HEK293 (cell line): ENCODE data around the gene ACVR2B.

Experiments
- CTCF ChIA-PET: fragments of 350-600 bp; formaldehyde crosslinking; extraction: SDS; loops from one replicate; lab custom pipeline; 2021; ENCODE audit warnings: antibody characterized with exemption; lab: Yijun Ruan, JAX
- POLR2A ChIA-PET: fragments of 300-600 bp; formaldehyde crosslinking; extraction: SDS; loops from one replicate; lab custom pipeline; 2020; ENCODE audit warnings: antibody characterized with exemption, inconsistent platforms; lab: Yijun Ruan, JAX
- H3K27ac ChIP-seq: fragments of 200-500 bp; sonication (Bioruptor generic); 2 replicates; pipeline ENCODE4 v1.5.1; 2014; ENCODE audit warnings: low read depth, low read length, control low read depth, inconsistent platforms; ENCODE audit errors: extremely low read depth
- H3K36me3 ChIP-seq, 2 experiments: fragments of 200-500 bp in 1 of 2; sonication (Bioruptor generic) in 1 of 2; 1 replicate in 1 of 2; 2 replicates in 1 of 2; pipeline ENCODE4 v1.5.1; 2014 to 2017; ENCODE audit warnings: inconsistent platforms in 2 of 2, low read length in 2 of 2; ENCODE audit not compliant: control insufficient read depth in 2 of 2, insufficient read depth in 1 of 2
- H3K4me1 ChIP-seq: fragments of 200-500 bp; sonication (Bioruptor generic); 2 replicates; pipeline ENCODE4 v1.5.1; 2014; ENCODE audit warnings: mild to moderate bottlenecking, low read length, inconsistent platforms; ENCODE audit not compliant: control insufficient read depth, insufficient read depth
- H3K4me3 ChIP-seq: 2 replicates; pipeline ENCODE4 v1.5.1; 2011; ENCODE audit warnings: low read depth, mild to moderate bottlenecking, control low read depth, low read length, moderate library complexity
- H3K9me3 ChIP-seq: fragments of 200-500 bp; sonication (Bioruptor generic); 2 replicates; pipeline ENCODE4 v1.5.1; 2014; ENCODE audit warnings: low read depth, low read length, inconsistent platforms; ENCODE audit not compliant: control insufficient read depth, insufficient read depth
- IKZF3 ChIP-seq: fragments of 450-650 bp; IDR thresholded peaks from 2 replicates; pipeline ENCODE4 v1.5.0; 2018; ENCODE audit warnings: missing biosample characterization, mild to moderate bottlenecking, missing genetic modification characterization, moderate library complexity
- KLF1 ChIP-seq: fragments of 450-650 bp; formaldehyde crosslinking; IDR thresholded peaks from 2 replicates; pipeline ENCODE4 v1.5.1; 2016; ENCODE audit warnings: missing biosample characterization, missing genetic modification characterization
- KLF16 ChIP-seq: fragments of 450-650 bp; formaldehyde crosslinking; IDR thresholded peaks from 2 replicates; pipeline ENCODE4 v1.5.1; 2017; ENCODE audit warnings: missing biosample characterization, missing genetic modification characterization
- KLF7 ChIP-seq: fragments of 450-650 bp; formaldehyde crosslinking; IDR thresholded peaks from 2 replicates; pipeline ENCODE4 v1.5.1; 2016; ENCODE audit warnings: missing biosample characterization, missing genetic modification characterization, borderline replicate concordance
- ZBTB21 ChIP-seq: fragments of 450-650 bp; formaldehyde crosslinking; IDR thresholded peaks from 2 replicates; pipeline ENCODE4 v1.5.1; 2017; ENCODE audit warnings: missing biosample characterization, missing genetic modification characterization
- ZEB2 ChIP-seq: fragments of 450-650 bp; formaldehyde crosslinking; IDR thresholded peaks from 2 replicates; pipeline ENCODE4 v1.5.1; 2016; ENCODE audit warnings: missing biosample characterization, missing genetic modification characterization
- ZNF16 ChIP-seq: fragments of 450-650 bp; formaldehyde crosslinking; IDR thresholded peaks from 2 replicates; pipeline ENCODE4 v1.5.1; 2016; ENCODE audit warnings: low read depth, missing biosample characterization, missing genetic modification characterization
- ZNF174 ChIP-seq: fragments of 450-650 bp; formaldehyde crosslinking; IDR thresholded peaks from 2 replicates; pipeline ENCODE4 v1.5.0; 2017; ENCODE audit warnings: missing biosample characterization, mild to moderate bottlenecking, missing genetic modification characterization
- ZNF324 ChIP-seq: fragments of 450-650 bp; formaldehyde crosslinking; IDR thresholded peaks from 2 replicates; pipeline ENCODE4 v1.5.1; 2016; ENCODE audit warnings: missing biosample characterization, missing genetic modification characterization
- ZNF510 ChIP-seq: fragments of 450-650 bp; formaldehyde crosslinking; IDR thresholded peaks from 2 replicates; pipeline ENCODE4 v1.5.1; 2018; ENCODE audit warnings: mild to moderate bottlenecking, missing genetic modification characterization, missing biosample characterization; ENCODE audit not compliant: insufficient replicate concordance
- ZNF600 ChIP-seq: fragments of 450-650 bp; formaldehyde crosslinking; IDR thresholded peaks from 2 replicates; pipeline ENCODE4 v1.5.1; 2016; ENCODE audit warnings: missing biosample characterization, missing genetic modification characterization
- ZNF768 ChIP-seq: fragments of 450-650 bp; formaldehyde crosslinking; IDR thresholded peaks from 2 replicates; pipeline ENCODE4 v1.5.1; 2018; ENCODE audit warnings: missing biosample characterization, mild to moderate bottlenecking, missing genetic modification characterization
- TF ChIP-seq, protein P1 (sequence below): fragments of 450-650 bp; formaldehyde crosslinking; IDR thresholded peaks from 2 replicates; pipeline ENCODE4 v1.5.1; 2017; ENCODE audit warnings: missing biosample characterization, missing genetic modification characterization
- TF ChIP-seq, protein P2 (sequence below): fragments of 450-650 bp; IDR thresholded peaks from 2 replicates; pipeline ENCODE4 v1.5.1; 2018; ENCODE audit warnings: missing biosample characterization, missing genetic modification characterization
- TF ChIP-seq, protein P3 (sequence below): fragments of 450-650 bp; formaldehyde crosslinking; IDR thresholded peaks from 2 replicates; pipeline ENCODE4 v1.5.1; 2017; ENCODE audit warnings: missing biosample characterization, missing genetic modification characterization
- TF ChIP-seq, protein P4 (sequence below): fragments of 450-650 bp; formaldehyde crosslinking; IDR thresholded peaks from 2 replicates; pipeline ENCODE4 v1.5.1; 2016; ENCODE audit warnings: missing biosample characterization, missing genetic modification characterization
- TF ChIP-seq, protein P5 (sequence below): fragments of 450-650 bp; formaldehyde crosslinking; IDR thresholded peaks from 2 replicates; pipeline ENCODE4 v1.5.0; 2017; ENCODE audit warnings: missing biosample characterization, missing genetic modification characterization, borderline replicate concordance
- TF ChIP-seq, protein P6 (sequence below): fragments of 450-650 bp; formaldehyde crosslinking; IDR thresholded peaks from 2 replicates; pipeline ENCODE4 v1.5.1; 2016; ENCODE audit warnings: missing biosample characterization, missing genetic modification characterization

ACVR2B gene

DNA sequence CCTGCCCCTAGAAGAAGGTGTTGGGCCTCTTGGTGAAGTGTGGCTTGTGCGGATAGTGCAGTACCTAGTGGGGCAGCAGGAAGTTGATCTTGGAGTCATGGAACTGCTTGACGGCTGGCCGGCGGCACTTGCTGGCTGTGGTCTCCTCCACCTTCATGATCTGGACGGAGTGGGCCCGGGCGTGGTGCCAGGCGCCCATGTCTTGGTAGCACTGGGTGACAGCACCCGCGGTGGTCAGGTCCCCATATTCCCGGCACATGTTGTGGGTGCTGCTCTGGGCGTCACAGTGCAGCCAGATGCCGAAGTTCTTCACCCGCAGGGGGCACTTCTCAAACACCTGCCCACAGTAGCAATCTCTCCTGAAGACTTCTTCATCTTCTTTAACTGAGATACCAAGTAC, 73.1 kb downstream of the ACVR2B start (continued):
- TF ChIP-seq, protein P1, sequence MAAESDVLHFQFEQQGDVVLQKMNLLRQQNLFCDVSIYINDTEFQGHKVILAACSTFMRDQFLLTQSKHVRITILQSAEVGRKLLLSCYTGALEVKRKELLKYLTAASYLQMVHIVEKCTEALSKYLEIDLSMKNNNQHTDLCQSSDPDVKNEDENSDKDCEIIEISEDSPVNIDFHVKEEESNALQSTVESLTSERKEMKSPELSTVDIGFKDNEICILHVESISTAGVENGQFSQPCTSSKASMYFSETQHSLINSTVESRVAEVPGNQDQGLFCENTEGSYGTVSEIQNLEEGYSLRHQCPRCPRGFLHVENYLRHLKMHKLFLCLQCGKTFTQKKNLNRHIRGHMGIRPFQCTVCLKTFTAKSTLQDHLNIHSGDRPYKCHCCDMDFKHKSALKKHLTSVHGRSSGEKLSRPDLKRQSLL = no peak
- TF ChIP-seq KLF16 (tag by site-specific recombination) (no peak), ZBTB21 (tag by site-specific recombination) (no peak)
- TF ChIP-seq, protein P2, sequence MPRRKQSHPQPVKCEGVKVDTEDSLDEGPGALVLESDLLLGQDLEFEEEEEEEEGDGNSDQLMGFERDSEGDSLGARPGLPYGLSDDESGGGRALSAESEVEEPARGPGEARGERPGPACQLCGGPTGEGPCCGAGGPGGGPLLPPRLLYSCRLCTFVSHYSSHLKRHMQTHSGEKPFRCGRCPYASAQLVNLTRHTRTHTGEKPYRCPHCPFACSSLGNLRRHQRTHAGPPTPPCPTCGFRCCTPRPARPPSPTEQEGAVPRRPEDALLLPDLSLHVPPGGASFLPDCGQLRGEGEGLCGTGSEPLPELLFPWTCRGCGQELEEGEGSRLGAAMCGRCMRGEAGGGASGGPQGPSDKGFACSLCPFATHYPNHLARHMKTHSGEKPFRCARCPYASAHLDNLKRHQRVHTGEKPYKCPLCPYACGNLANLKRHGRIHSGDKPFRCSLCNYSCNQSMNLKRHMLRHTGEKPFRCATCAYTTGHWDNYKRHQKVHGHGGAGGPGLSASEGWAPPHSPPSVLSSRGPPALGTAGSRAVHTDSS (tag by site-specific recombination) = no peak

DNA sequence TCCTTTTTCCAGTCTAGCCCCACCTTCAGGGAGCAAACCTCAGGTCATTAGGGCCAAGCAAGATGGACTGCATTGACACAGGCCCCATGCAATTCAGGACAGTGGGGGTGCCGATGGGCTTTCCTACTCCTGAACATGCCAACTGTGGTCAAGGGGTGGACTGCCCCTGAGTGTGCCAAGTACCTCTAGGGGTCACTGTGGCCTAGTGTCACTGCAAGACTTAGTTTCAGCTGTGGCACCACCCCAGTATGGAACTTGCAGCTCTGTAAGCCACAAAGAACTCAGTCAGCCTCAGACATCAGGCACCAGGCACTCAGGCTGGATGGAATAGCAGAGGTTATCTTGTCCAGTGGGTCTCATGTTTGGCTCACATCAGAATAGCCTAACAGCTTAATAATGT, 74.8 kb downstream of the ACVR2B start:
- no peaks in the 10 kb centered on the region for H3K4me1 ChIP-seq
- H3K4me3 ChIP-seq = no peak overlapping the region
- POLR2A ChIA-PET = no interaction called here
- no peak overlapping the region for H3K27ac ChIP-seq
- H3K36me3 ChIP-seq = peaks cover 5 to 52% of the 10 kb centered on the region in 2 experiments
- no peaks in the 10 kb centered on the region for H3K9me3 ChIP-seq
- TF ChIP-seq, protein P3, sequence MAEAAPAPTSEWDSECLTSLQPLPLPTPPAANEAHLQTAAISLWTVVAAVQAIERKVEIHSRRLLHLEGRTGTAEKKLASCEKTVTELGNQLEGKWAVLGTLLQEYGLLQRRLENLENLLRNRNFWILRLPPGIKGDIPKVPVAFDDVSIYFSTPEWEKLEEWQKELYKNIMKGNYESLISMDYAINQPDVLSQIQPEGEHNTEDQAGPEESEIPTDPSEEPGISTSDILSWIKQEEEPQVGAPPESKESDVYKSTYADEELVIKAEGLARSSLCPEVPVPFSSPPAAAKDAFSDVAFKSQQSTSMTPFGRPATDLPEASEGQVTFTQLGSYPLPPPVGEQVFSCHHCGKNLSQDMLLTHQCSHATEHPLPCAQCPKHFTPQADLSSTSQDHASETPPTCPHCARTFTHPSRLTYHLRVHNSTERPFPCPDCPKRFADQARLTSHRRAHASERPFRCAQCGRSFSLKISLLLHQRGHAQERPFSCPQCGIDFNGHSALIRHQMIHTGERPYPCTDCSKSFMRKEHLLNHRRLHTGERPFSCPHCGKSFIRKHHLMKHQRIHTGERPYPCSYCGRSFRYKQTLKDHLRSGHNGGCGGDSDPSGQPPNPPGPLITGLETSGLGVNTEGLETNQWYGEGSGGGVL (tag by site-specific recombination) = no peak
- no peak for TF ChIP-seq ZNF600 (tag by site-specific recombination)
- no peak for TF ChIP-seq ZNF174
- TF ChIP-seq ZNF768 = no peak
- TF ChIP-seq KLF1 (tag by site-specific recombination) = no peak
- TF ChIP-seq KLF7 (tag by site-specific recombination) = no peak
- TF ChIP-seq IKZF3 (tag by site-specific recombination) = no peak
- TF ChIP-seq, all 188 proteins: peak for 0
- CTCF ChIA-PET = interaction anchor here (0.8 kb wide), 1 partner anchor 16 kb away, joined by 3 read pairs; no protein-coding TSS in a partner anchor

DNA sequence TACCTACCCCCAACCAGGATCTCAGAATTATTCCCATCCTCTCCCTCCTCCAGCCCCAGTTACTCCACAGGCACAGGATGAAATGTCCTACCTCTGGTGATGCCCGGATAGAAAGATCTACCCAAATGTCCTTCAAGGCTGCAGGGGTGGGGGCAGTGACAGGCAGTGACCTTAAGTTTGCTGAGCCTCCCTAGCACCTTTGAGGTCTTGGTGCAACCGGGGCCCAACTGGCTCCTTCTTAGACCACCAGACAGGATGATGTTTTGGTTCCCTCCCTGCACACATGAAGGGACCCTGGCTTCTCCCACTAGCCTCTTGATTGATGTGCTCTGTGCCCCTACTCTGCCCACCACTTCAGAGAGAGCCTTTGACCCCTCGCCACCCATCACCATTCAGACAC, 78.8 kb downstream of the ACVR2B start:
- ChIA-PET POLR2A (no interaction called here), CTCF (interaction anchor here (3.4 kb wide), 1 partner anchor 12 kb away, joined by 14 read pairs; no protein-coding TSS in a partner anchor)
- TF ChIP-seq ZNF16 (tag by site-specific recombination) (no peak), ZNF510 (tag by site-specific recombination) (no peak), ZEB2 (no peak), ZNF324 (tag by site-specific recombination) (no peak)
- TF ChIP-seq, protein P4, sequence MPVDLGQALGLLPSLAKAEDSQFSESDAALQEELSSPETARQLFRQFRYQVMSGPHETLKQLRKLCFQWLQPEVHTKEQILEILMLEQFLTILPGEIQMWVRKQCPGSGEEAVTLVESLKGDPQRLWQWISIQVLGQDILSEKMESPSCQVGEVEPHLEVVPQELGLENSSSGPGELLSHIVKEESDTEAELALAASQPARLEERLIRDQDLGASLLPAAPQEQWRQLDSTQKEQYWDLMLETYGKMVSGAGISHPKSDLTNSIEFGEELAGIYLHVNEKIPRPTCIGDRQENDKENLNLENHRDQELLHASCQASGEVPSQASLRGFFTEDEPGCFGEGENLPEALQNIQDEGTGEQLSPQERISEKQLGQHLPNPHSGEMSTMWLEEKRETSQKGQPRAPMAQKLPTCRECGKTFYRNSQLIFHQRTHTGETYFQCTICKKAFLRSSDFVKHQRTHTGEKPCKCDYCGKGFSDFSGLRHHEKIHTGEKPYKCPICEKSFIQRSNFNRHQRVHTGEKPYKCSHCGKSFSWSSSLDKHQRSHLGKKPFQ = no peak
- TF ChIP-seq, protein P5, sequence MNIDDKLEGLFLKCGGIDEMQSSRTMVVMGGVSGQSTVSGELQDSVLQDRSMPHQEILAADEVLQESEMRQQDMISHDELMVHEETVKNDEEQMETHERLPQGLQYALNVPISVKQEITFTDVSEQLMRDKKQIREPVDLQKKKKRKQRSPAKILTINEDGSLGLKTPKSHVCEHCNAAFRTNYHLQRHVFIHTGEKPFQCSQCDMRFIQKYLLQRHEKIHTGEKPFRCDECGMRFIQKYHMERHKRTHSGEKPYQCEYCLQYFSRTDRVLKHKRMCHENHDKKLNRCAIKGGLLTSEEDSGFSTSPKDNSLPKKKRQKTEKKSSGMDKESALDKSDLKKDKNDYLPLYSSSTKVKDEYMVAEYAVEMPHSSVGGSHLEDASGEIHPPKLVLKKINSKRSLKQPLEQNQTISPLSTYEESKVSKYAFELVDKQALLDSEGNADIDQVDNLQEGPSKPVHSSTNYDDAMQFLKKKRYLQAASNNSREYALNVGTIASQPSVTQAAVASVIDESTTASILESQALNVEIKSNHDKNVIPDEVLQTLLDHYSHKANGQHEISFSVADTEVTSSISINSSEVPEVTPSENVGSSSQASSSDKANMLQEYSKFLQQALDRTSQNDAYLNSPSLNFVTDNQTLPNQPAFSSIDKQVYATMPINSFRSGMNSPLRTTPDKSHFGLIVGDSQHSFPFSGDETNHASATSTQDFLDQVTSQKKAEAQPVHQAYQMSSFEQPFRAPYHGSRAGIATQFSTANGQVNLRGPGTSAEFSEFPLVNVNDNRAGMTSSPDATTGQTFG (tag by site-specific recombination) = no peak
- TF ChIP-seq, protein P6, sequence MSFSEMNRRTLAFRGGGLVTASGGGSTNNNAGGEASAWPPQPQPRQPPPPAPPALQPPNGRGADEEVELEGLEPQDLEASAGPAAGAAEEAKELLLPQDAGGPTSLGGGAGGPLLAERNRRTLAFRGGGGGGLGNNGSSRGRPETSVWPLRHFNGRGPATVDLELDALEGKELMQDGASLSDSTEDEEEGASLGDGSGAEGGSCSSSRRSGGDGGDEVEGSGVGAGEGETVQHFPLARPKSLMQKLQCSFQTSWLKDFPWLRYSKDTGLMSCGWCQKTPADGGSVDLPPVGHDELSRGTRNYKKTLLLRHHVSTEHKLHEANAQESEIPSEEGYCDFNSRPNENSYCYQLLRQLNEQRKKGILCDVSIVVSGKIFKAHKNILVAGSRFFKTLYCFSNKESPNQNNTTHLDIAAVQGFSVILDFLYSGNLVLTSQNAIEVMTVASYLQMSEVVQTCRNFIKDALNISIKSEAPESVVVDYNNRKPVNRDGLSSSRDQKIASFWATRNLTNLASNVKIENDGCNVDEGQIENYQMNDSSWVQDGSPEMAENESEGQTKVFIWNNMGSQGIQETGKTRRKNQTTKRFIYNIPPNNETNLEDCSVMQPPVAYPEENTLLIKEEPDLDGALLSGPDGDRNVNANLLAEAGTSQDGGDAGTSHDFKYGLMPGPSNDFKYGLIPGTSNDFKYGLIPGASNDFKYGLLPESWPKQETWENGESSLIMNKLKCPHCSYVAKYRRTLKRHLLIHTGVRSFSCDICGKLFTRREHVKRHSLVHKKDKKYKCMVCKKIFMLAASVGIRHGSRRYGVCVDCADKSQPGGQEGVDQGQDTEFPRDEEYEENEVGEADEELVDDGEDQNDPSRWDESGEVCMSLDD (tag by site-specific recombination) = no peak

More for the DNA sequence above, 78.8 kb downstream of the ACVR2B start:
- Histone ChIP-seq H3K36me3 (peaks cover 0 to 16% of the 10 kb centered on the region in 2 experiments; a peak in 2 of 3 replicates), H3K9me3 (no peaks in the 10 kb centered on the region), H3K4me3 (no peak overlapping the region), H3K4me1 (no peaks in the 10 kb centered on the region), H3K27ac (no peak overlapping the region)
